Measurements from ENCODE around the gene PAQR5. TPM values are rescaled to one million over a fixed set of nuclear protein-coding genes. Genes with fewer than 3 reads are reported as not detected.

PAQR5 gene
- total RNA-seq, 1 donor from 2014 or later: 1.2 TPM

GRCh38 chr15:69282104-69282743, 16.5 kb upstream of the PAQR5 start:
- TF ChIP-seq EZH2 (IDR thresholded peaks at IDR 0.05; ENCODE audit: insufficient read depth, low read length): no peak
- no peak for TF ChIP-seq CTCF (IDR thresholded peaks at IDR 0.05; ENCODE audit: insufficient read depth, low read depth, low read length)
- DNase-seq (ENCODE audit: low read depth) (no peak), FAIRE-seq (no peak)
- H3K9ac ChIP-seq (ENCODE audit: low read length): no peak overlapping the region
- no peaks in the 10 kb centered on the region for H3K79me2 ChIP-seq (ENCODE audit: insufficient read depth, low read length)
- Mint-ChIP-seq H3K27ac (ENCODE audit: unreplicated experiment) (no peak overlapping the region), H3K27me3 (ENCODE audit: low read depth, unreplicated experiment) (peaks cover 11% of the 10 kb centered on the region), H3K9me3 (ENCODE audit: unreplicated experiment) (peaks cover 2% of the 10 kb centered on the region), H3K4me1 (ENCODE audit: low read depth, unreplicated experiment) (no peaks in the 10 kb centered on the region), H3K4me3 (ENCODE audit: unreplicated experiment) (no peak overlapping the region), H3K36me3 (ENCODE audit: low read depth, unreplicated experiment) (no peaks in the 10 kb centered on the region)
- no peaks in the 10 kb centered on the region for H3K27me3 ChIP-seq (ENCODE audit: insufficient read depth, low read length)
- no peak overlapping the region for H2AFZ ChIP-seq (ENCODE audit: low read depth, low read length)
- no peak overlapping the region for H3K4me2 ChIP-seq (ENCODE audit: low read length)
- H3K4me1 ChIP-seq (ENCODE audit: insufficient read depth, low read length): no peaks in the 10 kb centered on the region
- H3K36me3 ChIP-seq (ENCODE audit: insufficient read depth, low read length): no peaks in the 10 kb centered on the region
- H4K20me1 ChIP-seq (ENCODE audit: insufficient read depth, low read length): no peaks in the 10 kb centered on the region
- H3K27ac ChIP-seq (ENCODE audit: low read depth, low read length): no peak overlapping the region
- no peak overlapping the region for H3K4me3 ChIP-seq (ENCODE audit: insufficient read depth, low read depth, low read length)
- H3K9me3 ChIP-seq (ENCODE audit: insufficient read depth, low read depth, low read length): no peaks in the 10 kb centered on the region

GRCh38 chr15:69285834-69286233, 12.9 kb upstream of the PAQR5 start:
- DNase-seq (ENCODE audit: low read depth) (no peak), FAIRE-seq (peak; percentile 43)
- H3K9me3 ChIP-seq (ENCODE audit: insufficient read depth, low read depth, low read length): no peaks in the 10 kb centered on the region

More at GRCh38 chr15:69285834-69286233, 12.9 kb upstream of the PAQR5 start:
- Histone ChIP-seq H3K36me3 (ENCODE audit: insufficient read depth, low read length) (no peaks in the 10 kb centered on the region), H3K27me3 (ENCODE audit: insufficient read depth, low read length) (no peaks in the 10 kb centered on the region), H3K4me1 (ENCODE audit: insufficient read depth, low read length) (no peaks in the 10 kb centered on the region), H3K27ac (ENCODE audit: low read depth, low read length) (no peak overlapping the region), H3K79me2 (ENCODE audit: insufficient read depth, low read length) (no peaks in the 10 kb centered on the region), H3K4me3 (ENCODE audit: insufficient read depth, low read depth, low read length) (no peak overlapping the region), H2AFZ (ENCODE audit: low read depth, low read length) (no peak overlapping the region), H4K20me1 (ENCODE audit: insufficient read depth, low read length) (no peaks in the 10 kb centered on the region), H3K4me2 (ENCODE audit: low read length) (no peak overlapping the region), H3K9ac (ENCODE audit: low read length) (no peak overlapping the region)
- no peaks in the 10 kb centered on the region for H3K4me1 Mint-ChIP-seq (ENCODE audit: low read depth, unreplicated experiment)
- no peaks in the 10 kb centered on the region for H3K9me3 Mint-ChIP-seq (ENCODE audit: unreplicated experiment)
- no peak for TF ChIP-seq EZH2 (IDR thresholded peaks at IDR 0.05; ENCODE audit: insufficient read depth, low read length)
- no peak for TF ChIP-seq CTCF (IDR thresholded peaks at IDR 0.05; ENCODE audit: insufficient read depth, low read depth, low read length)
- no peak overlapping the region for H3K27ac Mint-ChIP-seq (ENCODE audit: unreplicated experiment)
- no peaks in the 10 kb centered on the region for H3K36me3 Mint-ChIP-seq (ENCODE audit: low read depth, unreplicated experiment)
- H3K4me3 Mint-ChIP-seq (ENCODE audit: unreplicated experiment): no peak overlapping the region
- H3K27me3 Mint-ChIP-seq (ENCODE audit: low read depth, unreplicated experiment): peaks cover 21% of the 10 kb centered on the region

Data from astrocyte (in vitro differentiated cells and primary cell).